Fibroblast of villous mesenchyme (primary cell): ENCODE measurements around the gene MSH3. TPM values are rescaled to one million over a fixed set of nuclear protein-coding genes. Genes with fewer than 3 reads are reported as not detected.

ENCODE experiments used
- DNase-seq: peaks from one replicate; pipeline ENCODE4 v3.0.0-alpha.2; 2010; ENCODE audit warnings: low read depth
- H3K4me3 ChIP-seq: 2 replicates; pipeline ENCODE4 v1.5.1; 2011; ENCODE audit warnings: low read depth, mild to moderate bottlenecking, low read length
- total RNA-seq: library from RNA; depleted of rRNA; stranded (reverse); fragments of >200 nt; gene quantifications from 2 replicates; pipeline ENCODE4 v1.2.3, GENCODE V29; 2012
- TF ChIP-seq, protein P1 (sequence below): IDR thresholded peaks from 2 replicates; pipeline ENCODE4 v1.5.1; 2012; ENCODE audit warnings: low read depth, mild to moderate bottlenecking, low read length; ENCODE audit not compliant: insufficient read depth

Gene MSH3
- total RNA-seq, 1 donor: 22.5 TPM

DNA sequence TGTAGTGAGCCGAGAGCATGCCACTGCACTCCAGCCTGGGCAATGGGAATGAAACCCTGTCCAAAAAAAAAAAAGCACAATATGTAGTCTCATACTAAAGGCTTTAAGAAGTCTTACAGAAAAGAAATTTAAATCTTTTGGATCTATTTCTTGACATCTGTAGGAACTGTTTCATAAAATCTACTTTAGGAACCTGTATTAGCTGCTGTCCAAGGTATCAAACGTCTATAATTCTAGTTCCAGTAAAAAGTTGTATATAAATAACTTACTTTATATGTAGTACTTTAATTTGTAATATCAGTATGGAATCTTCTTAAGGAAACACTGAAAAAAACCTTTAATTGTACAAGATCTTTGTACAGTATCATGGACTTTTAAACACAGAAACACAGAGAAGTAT, 199.0 kb downstream of the MSH3 start:
- TF ChIP-seq, protein P1, sequence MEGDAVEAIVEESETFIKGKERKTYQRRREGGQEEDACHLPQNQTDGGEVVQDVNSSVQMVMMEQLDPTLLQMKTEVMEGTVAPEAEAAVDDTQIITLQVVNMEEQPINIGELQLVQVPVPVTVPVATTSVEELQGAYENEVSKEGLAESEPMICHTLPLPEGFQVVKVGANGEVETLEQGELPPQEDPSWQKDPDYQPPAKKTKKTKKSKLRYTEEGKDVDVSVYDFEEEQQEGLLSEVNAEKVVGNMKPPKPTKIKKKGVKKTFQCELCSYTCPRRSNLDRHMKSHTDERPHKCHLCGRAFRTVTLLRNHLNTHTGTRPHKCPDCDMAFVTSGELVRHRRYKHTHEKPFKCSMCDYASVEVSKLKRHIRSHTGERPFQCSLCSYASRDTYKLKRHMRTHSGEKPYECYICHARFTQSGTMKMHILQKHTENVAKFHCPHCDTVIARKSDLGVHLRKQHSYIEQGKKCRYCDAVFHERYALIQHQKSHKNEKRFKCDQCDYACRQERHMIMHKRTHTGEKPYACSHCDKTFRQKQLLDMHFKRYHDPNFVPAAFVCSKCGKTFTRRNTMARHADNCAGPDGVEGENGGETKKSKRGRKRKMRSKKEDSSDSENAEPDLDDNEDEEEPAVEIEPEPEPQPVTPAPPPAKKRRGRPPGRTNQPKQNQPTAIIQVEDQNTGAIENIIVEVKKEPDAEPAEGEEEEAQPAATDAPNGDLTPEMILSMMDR: no peak
- DNase-seq: no peak
- H3K4me3 ChIP-seq: no peak overlapping the region

- TF ChIP-seq, protein P1: no peak
- DNase-seq: no peak
- H3K4me3 ChIP-seq: no peak overlapping the region
Observed at GRCh38 chr5:80854583-80854982, 200.1 kb downstream of the MSH3 start.

- no peak overlapping the region for H3K4me3 ChIP-seq
- TF ChIP-seq, protein P1: no peak
- peak; percentile 77 for DNase-seq
Observed at GRCh38 chr5:80860924-80861613, 206.6 kb downstream of the MSH3 start.

DNA sequence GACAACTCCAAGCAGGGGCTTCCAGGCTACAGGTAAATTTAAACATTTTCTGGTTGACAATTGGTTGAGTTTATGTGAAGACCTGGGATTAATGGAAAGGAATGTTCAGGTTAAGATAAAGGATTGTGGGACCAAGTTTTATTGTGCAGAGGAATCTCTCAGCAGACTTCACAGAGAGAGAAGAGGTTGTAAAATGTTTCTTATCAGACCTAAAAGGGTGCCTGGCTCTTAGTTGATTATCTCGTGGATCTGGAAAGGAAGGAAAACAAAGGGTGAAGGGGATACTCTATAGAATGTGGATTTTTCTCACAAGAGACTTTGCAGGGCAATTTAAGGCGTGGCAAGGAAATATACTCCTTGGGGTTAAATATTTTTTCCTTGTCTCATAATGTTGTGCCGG, 209.3 kb downstream of the MSH3 start:
- TF ChIP-seq, protein P1: no peak
- H3K4me3 ChIP-seq: no peak overlapping the region
- no peak for DNase-seq

DNA sequence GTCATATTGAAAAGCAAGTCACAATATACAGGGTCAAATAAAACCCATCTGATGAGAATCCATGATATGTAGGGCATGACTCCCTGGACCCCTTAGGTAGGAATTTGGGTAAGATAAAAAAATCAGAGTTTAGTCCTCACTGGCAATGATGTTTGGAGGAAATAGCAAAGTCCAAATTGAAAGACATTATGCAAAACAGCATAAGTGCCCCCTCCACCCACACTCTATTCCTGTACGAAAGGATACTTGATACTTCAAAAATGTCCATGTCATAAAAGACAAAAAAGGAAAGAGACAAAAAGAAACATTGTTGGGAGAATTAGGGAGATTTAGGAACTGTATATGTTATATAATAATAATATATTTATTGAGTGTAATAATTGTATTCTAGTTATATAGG, 209.7 kb downstream of the MSH3 start:
- H3K4me3 ChIP-seq: no peak overlapping the region
- no peak for DNase-seq
- TF ChIP-seq, protein P1: no peak

DNA sequence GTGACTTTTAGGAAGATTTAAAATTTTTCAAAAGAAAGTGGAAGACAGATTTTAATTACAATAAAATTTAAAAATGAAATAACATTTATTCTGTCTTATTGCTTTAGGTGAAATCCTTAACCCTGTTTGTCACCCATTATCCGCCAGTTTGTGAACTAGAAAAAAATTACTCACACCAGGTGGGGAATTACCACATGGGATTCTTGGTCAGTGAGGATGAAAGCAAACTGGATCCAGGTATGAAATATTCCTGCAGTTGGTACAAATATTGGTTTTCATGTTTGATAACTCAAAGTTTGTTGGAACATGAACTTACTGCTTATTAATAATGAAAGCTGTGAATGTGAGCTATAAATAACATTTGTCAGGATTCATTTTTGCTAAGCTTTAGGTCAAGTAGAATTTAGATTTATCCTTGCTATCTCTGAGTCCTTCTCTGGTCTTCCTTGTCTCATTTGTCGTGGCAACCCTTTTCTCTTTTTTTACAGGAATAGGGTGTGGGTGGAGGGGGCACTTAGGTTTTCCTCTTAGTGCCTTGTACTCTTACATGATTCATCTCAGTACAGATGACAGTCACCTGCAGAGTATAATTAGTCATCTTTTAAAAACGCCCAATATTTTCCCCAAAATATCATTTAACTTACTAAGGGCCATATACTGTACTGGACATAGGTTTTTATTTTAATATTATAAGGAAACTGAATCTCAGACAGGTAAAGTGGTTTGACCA, 210.4 kb downstream of the MSH3 start:
- no peak overlapping the region for H3K4me3 ChIP-seq
- TF ChIP-seq, protein P1: no peak
- no peak for DNase-seq
